GM19238 (cell line): Measurements from ENCODE around the gene PIEZO1.

Experiments used
- DNase-seq: peaks from one replicate; pipeline ENCODE4 v3.0.0; 2011; ENCODE audit warnings: low spot score; ENCODE audit not compliant: insufficient read length

The PIEZO1 gene

GRCh38 chr16:88721815-88722755 is 62.9 kb downstream of the PIEZO1 start:
- DNase-seq: no peak

DNA sequence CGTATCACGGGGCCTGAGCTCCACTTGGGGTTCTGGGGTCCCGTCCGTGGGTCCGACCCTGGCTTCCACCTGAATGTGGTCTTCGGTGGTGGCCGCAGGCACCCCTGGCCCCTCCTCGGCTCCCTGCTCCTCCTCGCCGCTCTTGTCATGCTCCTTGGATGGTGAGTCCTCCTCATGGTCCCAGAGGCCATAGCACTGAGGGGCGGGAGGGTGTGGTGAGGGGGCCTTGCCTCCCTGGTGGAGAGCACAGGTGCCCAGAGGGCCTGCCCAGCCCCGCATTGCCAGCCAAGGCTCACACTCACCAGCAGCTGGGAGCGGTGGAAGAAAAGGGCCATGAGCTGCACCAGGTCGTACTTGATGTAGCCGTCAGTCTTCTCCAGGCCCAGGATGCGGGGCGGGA is 63.8 kb downstream of the PIEZO1 start:
- DNase-seq: no peak

GRCh38 chr16:88720396-88720970 is 64.5 kb downstream of the PIEZO1 start:
- DNase-seq: no peak

DNA sequence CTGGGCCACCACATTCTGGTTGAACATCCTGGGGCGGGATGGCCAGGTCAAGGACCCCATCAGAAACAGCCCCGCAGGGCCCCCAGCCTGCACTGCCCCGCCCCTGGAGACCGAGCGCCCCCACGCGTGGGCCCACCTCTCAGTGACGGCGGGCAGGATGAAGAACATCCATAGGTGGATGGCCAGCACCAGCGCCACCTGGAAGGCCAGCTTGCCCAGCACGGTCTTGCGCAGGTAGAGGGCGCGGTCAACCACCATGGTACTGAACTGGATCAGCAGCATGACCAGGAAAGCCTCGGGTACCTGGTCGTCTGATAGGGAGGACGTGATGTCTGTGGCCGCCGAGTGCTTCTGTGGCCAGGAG is 65.1 kb downstream of the PIEZO1 start:
- no peak for DNase-seq

DNA sequence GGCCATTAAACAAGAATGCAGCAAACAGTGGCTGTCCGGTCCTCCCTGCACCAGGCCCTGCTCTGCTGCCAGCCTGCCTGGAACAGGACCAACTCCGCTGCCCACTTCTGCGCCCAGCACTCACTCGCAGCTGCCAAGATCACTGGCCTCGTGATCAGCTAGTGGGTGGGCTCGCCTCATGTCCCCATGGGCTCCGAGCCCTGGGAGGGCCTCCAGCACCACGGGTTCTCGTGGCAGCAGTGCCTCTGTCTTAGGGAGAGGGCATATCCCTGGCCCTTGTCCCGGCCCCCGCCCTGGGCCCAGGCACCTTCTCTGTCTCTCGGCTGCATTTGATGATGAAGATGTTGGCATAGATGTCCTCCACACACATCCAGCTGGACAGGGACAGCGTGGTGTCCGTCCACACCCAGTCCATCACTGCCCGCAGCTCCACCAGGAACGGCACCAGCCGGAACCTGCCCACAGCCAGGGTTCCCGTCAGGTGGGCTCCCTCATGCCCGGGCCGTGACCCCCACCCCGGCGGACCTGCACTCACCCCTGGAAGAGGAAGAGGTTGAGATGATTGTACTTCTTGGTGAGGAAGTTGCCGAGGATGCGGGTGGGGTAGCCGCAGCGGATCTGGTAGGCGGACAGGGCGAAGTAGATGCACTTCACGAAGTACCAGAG is 65.6 kb downstream of the PIEZO1 start:
- DNase-seq: no peak

DNA sequence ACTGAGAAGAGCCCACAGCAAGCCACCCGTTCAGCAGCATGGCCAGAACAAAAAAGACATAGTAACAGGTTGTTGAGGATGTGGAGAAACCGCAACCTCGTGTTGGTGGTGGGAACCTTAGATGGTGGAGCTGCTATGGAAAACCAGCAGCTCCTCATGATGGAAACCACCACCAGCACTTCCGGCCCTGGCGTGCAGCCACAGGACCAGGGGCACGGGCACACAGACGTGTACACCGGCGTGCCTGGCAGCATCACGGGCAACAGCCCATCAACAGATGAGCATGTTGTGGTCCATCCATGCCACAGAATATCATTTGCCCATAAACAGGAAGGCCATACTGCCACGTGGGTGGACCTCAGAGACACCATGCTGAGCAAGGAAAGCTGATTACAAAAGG is 66.8 kb downstream of the PIEZO1 start:
- no peak for DNase-seq

- no peak for DNase-seq
Observed at GRCh38 chr16:88716601-88717001, 68.4 kb downstream of the PIEZO1 start.

DNA sequence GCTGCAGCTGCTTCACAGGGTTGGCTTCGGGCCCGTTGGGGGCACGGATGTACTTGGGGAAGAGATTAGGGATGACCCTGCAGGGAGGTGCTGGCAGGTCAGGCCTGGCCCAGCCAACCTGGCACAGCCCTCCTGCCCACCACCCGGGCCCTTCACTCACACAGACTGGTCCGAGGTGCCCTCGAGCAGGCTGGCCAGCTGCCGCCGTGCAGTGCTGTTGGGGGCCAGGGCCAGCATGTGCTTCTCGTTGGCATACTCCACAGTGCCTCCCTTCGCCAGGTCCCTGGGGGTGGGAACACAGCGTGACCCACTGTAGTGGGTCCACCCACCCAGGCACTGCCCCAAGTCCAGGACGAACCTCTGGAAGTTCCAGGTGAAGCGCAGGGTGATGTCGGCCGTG is 68.8 kb downstream of the PIEZO1 start:
- no peak for DNase-seq

GRCh38 chr16:88715312-88716190 is 69.5 kb downstream of the PIEZO1 start:
- DNase-seq: no peak

- DNase-seq: no peak
Observed at GRCh38 chr16:88714420-88715302, 70.4 kb downstream of the PIEZO1 start.

DNA sequence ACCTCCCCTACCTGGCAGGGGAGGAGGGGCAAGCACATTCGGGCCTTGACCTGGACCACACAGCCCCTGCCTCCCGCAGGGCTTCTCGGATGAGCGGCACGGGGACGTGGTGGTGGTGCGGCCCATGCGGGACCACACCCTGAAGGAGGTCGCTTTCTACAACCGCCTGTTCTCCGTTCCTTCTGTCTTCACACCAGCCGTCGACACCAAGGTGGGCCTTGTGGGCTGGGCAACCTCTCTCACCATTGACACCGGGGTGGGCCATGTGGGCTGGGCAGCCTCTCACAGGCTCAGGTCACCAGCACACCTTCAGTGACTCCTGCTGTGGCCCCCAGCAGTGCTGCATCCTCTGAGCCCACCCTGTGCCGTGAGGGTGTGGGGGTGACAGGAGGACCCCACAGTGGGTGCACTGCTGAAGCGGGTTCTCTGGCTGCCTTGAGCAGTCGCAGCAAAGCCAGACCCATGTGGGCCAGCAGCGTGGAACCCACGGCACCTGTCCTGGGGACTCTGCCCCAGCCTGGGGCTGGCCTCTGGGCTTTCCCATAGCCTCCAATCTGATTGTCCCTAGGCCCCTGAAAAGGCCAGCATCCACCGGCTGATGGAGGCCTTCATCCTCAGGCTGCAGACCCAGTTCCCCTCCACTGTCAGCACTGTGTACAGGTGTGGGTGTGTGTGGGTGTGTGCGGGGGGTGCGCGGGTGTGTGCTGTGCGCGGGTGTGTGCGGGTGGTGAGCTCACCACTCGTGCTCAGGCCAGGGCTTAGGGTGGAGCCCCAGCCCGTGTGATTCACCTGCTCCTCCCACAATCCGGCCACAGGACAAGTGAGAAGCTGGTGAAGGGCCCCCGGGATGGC is 71.2 kb downstream of the PIEZO1 start:
- DNase-seq: no peak

DNA sequence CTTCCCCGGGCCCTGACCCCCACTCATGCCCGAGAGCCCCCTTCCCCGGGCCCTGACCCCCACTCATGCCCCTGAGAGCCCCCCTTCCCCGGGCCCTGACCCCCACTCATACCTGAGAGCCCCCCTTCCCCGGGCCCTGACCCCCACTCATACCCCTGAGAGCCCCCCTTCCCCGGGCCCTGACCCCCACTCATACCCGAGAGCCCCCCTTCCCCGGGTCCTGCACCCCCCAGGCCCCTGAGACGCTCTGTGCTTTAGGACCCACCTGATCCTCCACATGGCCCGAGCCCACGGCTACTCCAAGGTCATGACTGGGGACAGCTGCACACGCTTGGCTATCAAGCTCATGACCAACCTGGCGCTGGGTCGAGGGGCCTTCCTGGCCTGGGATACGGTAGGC is 72.0 kb downstream of the PIEZO1 start:
- no peak for DNase-seq

DNA sequence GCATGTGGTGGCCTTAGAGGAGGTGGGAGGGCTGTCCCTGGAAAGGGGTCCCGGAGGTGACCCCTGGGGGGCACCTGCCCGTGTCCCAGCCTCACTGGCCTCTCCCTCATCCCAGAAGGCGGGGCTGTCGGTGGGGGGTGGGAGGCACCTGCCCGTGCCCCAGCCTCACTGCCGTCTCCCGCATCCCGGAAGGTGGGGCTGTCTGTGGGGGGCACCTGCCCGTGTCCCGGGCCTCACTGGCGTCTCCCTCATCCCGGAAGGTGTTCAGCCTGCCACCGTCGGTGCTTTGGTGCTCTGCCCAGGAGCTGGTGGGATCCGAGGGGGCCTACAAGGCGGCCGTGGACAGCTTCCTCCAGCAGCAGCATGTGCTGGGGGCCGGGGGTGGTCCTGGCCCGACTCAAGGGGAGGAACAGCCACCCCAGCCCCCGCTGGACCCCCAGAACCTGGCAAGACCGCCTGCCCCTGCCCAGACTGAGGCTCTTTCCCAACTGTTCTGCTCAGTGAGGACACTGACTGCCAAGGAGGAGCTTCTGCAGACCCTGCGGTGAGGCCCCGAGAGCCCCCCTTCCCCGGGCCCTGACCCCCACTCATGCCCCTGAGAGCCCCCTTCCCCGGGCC is 72.5 kb downstream of the PIEZO1 start:
- no peak for DNase-seq

DNA sequence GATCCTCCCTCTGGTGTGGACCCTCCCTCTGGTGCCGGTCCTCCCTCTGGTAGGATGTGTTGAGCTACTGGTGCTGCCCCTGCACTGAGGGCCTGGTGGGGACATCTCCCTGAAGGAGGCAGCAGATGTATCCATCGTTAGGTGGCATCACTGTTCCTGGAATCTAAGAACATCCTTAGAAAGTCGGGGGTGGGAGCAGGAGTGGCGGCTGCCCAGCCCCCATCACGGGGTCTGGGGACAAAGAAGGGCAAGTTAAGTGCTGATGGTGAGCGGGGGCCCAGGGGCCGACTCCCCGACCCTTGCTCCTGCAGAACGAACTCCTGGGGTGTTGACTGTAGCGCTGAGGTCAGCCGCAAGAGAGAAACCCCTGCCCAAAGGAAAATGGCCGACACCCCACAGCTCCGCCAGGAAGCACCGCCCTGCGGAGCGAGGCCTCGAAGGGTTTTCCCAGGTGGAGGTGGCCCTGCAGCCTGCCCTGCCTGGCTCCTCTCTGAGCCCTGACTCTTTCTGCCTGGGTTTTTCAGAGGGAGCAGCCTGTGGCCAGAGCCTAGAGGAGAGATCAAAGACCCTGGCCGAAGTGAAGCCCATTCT is 73.2 kb downstream of the PIEZO1 start:
- DNase-seq: no peak

DNA sequence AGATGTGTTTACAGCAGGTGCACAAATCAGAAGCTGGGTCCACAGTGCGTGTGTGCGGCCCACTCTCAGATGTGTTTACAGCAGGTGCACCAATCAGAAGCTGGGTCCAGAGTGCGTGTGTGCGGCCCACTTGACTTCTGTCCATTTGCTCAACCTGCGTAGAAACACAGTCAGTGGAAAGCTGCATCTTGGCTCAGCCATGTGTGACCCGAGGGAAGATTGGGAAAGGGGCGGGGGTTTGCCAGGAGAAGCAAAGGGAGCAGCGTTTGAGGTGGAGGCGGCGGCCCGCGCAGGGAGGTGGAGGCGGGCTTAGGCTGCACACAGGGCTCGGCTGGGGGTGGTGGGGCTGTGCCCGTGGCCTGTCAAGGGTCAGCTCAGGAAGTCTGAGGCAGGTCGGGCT is 74.5 kb downstream of the PIEZO1 start:
- DNase-seq: no peak

GRCh38 chr16:88706965-88707826 is 77.8 kb downstream of the PIEZO1 start:
- DNase-seq: no peak

GRCh38 chr16:88706229-88706964 is 78.6 kb downstream of the PIEZO1 start, which contains the start of the genes CTU2 and RNF166:
TSS of gene CTU2 (plus strand) at chr16:88706503. CDS start at chr16:88706531, 28 bp downstream.
TSS of gene RNF166 (minus strand) at chr16:88706408. CDS start at chr16:88706325, 83 bp downstream.
- DNase-seq: peak; percentile 98
